T-helper 2 cell treated with Interferon-gamma antibody and Interleukin-4, amounts not matched to agents 5 μg/mL and 100 μg/mL, for 36 hours (primary cell): ENCODE data around the gene DEDD2.
"Not testable (repeated sequence)": the region's sequence is repeated elsewhere in the genome, so short reads cannot be mapped to it uniquely, and the experiment has no call there.

ENCODE experiments used
- DNase-seq: peaks from one replicate; pipeline ENCODE4 v3.0.0; 2021; ENCODE audit warnings: low spot score
- H3K27ac Mint-ChIP-seq: one replicate; pipeline ENCODE4 v1.8.0; 2021; ENCODE audit warnings: mild to moderate bottlenecking, mixed read lengths
- H3K27me3 Mint-ChIP-seq: one replicate; pipeline ENCODE4 v1.8.0; 2021; ENCODE audit warnings: low read depth, mixed read lengths
- H3K36me3 Mint-ChIP-seq: one replicate; pipeline ENCODE4 v1.8.0; 2021; ENCODE audit warnings: low read depth, mixed read lengths
- H3K4me1 Mint-ChIP-seq: one replicate; pipeline ENCODE4 v1.8.0; 2021; ENCODE audit warnings: low read depth, mixed read lengths
- H3K4me3 Mint-ChIP-seq: one replicate; pipeline ENCODE4 v1.8.0; 2022; ENCODE audit warnings: mild to moderate bottlenecking, moderate library complexity, mixed read lengths
- H3K9me3 Mint-ChIP-seq: one replicate; pipeline ENCODE4 v1.8.0; 2021; ENCODE audit warnings: mixed read lengths

DEDD2 gene

GRCh38 chr19:42217520-42218437, at the start of gene DEDD2:
Gene DEDD2 (minus strand): TSS chr19:42217677. CDS start chr19:42217007, 670 bp downstream.
- peak within 1 kb of the TSS; percentile 100 for H3K4me3 Mint-ChIP-seq
- peak within 1 kb of the TSS; percentile 100 for H3K27ac Mint-ChIP-seq
- no peaks in the 10 kb centered on the region for H3K9me3 Mint-ChIP-seq
- DNase-seq, result peak; percentile 100
- H3K27me3 Mint-ChIP-seq, result peaks cover 2% of the 10 kb centered on the region
- H3K36me3 Mint-ChIP-seq, result peaks cover 48% of the 10 kb centered on the region
- H3K4me1 Mint-ChIP-seq, result peaks cover 58% of the 10 kb centered on the region

GRCh38 chr19:42266928-42267603, 49.6 kb upstream of the DEDD2 start:
- not testable (repeated sequence) for H3K36me3 Mint-ChIP-seq, H3K4me3 Mint-ChIP-seq, DNase-seq, H3K27ac Mint-ChIP-seq, H3K9me3 Mint-ChIP-seq, H3K27me3 Mint-ChIP-seq
- peaks cover 30% of the 10 kb centered on the region for H3K4me1 Mint-ChIP-seq

- not testable (repeated sequence) for H3K9me3 Mint-ChIP-seq, H3K27me3 Mint-ChIP-seq, DNase-seq, H3K27ac Mint-ChIP-seq, H3K4me3 Mint-ChIP-seq, H3K36me3 Mint-ChIP-seq
- peaks cover 25% of the 10 kb centered on the region for H3K4me1 Mint-ChIP-seq
Measured at GRCh38 chr19:42266105-42266504, 48.6 kb upstream of the DEDD2 start.

GRCh38 chr19:42261763-42262162, 44.3 kb upstream of the DEDD2 start:
- peaks cover 5% of the 10 kb centered on the region for H3K27me3 Mint-ChIP-seq
- no peak overlapping the region for H3K27ac Mint-ChIP-seq
- no peak overlapping the region for H3K4me3 Mint-ChIP-seq
- H3K4me1 Mint-ChIP-seq, result peaks cover 3% of the 10 kb centered on the region
- no peak for DNase-seq
- H3K36me3 Mint-ChIP-seq, result no peaks in the 10 kb centered on the region
- H3K9me3 Mint-ChIP-seq, result no peaks in the 10 kb centered on the region

GRCh38 chr19:42257842-42258241, 40.4 kb upstream of the DEDD2 start:
- not testable (repeated sequence) for H3K4me3 Mint-ChIP-seq, H3K9me3 Mint-ChIP-seq, DNase-seq, H3K27ac Mint-ChIP-seq, H3K36me3 Mint-ChIP-seq
- H3K27me3 Mint-ChIP-seq, result peaks cover 14% of the 10 kb centered on the region
- H3K4me1 Mint-ChIP-seq, result peaks cover 13% of the 10 kb centered on the region

- peak overlapping the region; percentile 54 for H3K4me3 Mint-ChIP-seq
- peak overlapping the region; percentile 6 for H3K27ac Mint-ChIP-seq
- H3K36me3 Mint-ChIP-seq, result peaks cover 4% of the 10 kb centered on the region
- no peak for DNase-seq
- no peaks in the 10 kb centered on the region for H3K9me3 Mint-ChIP-seq
- H3K27me3 Mint-ChIP-seq, result peaks cover 10% of the 10 kb centered on the region
- peaks cover 20% of the 10 kb centered on the region for H3K4me1 Mint-ChIP-seq
Measured at GRCh38 chr19:42255766-42256745, 38.6 kb upstream of the DEDD2 start.

- peaks cover 10% of the 10 kb centered on the region for H3K27me3 Mint-ChIP-seq
- H3K4me3 Mint-ChIP-seq, result peak within 1 kb of the TSS; percentile 64
- peak; percentile 93 for DNase-seq
- H3K9me3 Mint-ChIP-seq, result no peaks in the 10 kb centered on the region
- peaks cover 4% of the 10 kb centered on the region for H3K36me3 Mint-ChIP-seq
- peaks cover 21% of the 10 kb centered on the region for H3K4me1 Mint-ChIP-seq
- peak within 1 kb of the TSS; percentile 86 for H3K27ac Mint-ChIP-seq
Measured at GRCh38 chr19:42254850-42255765, 37.6 kb upstream of the DEDD2 start, which contains the start of gene ERF. Gene ERF (minus strand): TSS chr19:42255128. CDS start chr19:42254999, 129 bp downstream.

GRCh38 chr19:42254089-42254849, 36.8 kb upstream of the DEDD2 start:
- peak overlapping the region; percentile 86 for H3K27ac Mint-ChIP-seq
- H3K36me3 Mint-ChIP-seq, result peaks cover 7% of the 10 kb centered on the region
- H3K4me1 Mint-ChIP-seq, result peaks cover 21% of the 10 kb centered on the region
- peak; percentile 70 for DNase-seq
- H3K9me3 Mint-ChIP-seq, result no peaks in the 10 kb centered on the region
- peaks cover 10% of the 10 kb centered on the region for H3K27me3 Mint-ChIP-seq
- peak overlapping the region; percentile 64 for H3K4me3 Mint-ChIP-seq

- peaks cover 10% of the 10 kb centered on the region for H3K27me3 Mint-ChIP-seq
- peaks cover 21% of the 10 kb centered on the region for H3K4me1 Mint-ChIP-seq
- peak overlapping the region; percentile 95 for H3K4me3 Mint-ChIP-seq
Measured at GRCh38 chr19:42253245-42254088, 36.0 kb upstream of the DEDD2 start.

GRCh38 chr19:42252365-42253244, 35.1 kb upstream of the DEDD2 start:
- DNase-seq, result no peak
- Mint-ChIP-seq H3K4me1 (peaks cover 21% of the 10 kb centered on the region), H3K36me3 (peaks cover 7% of the 10 kb centered on the region), H3K9me3 (no peaks in the 10 kb centered on the region), H3K27ac (peak overlapping the region; percentile 91), H3K4me3 (peak overlapping the region; percentile 95), H3K27me3 (peaks cover 10% of the 10 kb centered on the region)

More at GRCh38 chr19:42253245-42254088, 36.0 kb upstream of the DEDD2 start:
- H3K36me3 Mint-ChIP-seq, result peaks cover 7% of the 10 kb centered on the region
- H3K9me3 Mint-ChIP-seq, result no peaks in the 10 kb centered on the region
- H3K27ac Mint-ChIP-seq, result peak overlapping the region; percentile 91
- peak; percentile 58 for DNase-seq
